Nephron progenitor cell (in vitro differentiated cells): ENCODE measurements around the gene PPP4R3A.
"Not testable (repeated sequence)": the region's sequence is repeated elsewhere in the genome, so short reads cannot be mapped to it uniquely, and the experiment has no call there.

Experiments
- DNase-seq: peaks from one replicate; pipeline ENCODE4 v3.0.0; 2021
- H3K27ac Mint-ChIP-seq: 2 replicates; pipeline ENCODE4 v1.8.0; 2021; ENCODE audit warnings: mild to moderate bottlenecking, moderate library complexity, mixed read lengths
- H3K27me3 Mint-ChIP-seq: 2 replicates; pipeline ENCODE4 v1.8.0; 2021; ENCODE audit warnings: mild to moderate bottlenecking, low read depth, mixed read lengths; ENCODE audit not compliant: poor library complexity
- H3K36me3 Mint-ChIP-seq: 2 replicates; pipeline ENCODE4 v1.8.0; 2021; ENCODE audit warnings: low read depth, mixed read lengths
- H3K4me1 Mint-ChIP-seq: 2 replicates; pipeline ENCODE4 v1.8.0; 2021; ENCODE audit warnings: mixed read lengths
- H3K4me3 Mint-ChIP-seq: 2 replicates; pipeline ENCODE4 v1.8.0; 2021; ENCODE audit warnings: mild to moderate bottlenecking, moderate library complexity, mixed read lengths
- H3K9me3 Mint-ChIP-seq: 2 replicates; pipeline ENCODE4 v1.8.0; 2021; ENCODE audit warnings: mild to moderate bottlenecking, moderate library complexity, mixed read lengths
- TF ChIP-seq, protein P1 (sequence below): fragments of 200-600 bp; sonication (generic); IDR thresholded peaks from 2 replicates; pipeline ENCODE4 v1.5.0; 2021; ENCODE audit warnings: antibody characterized with exemption

The PPP4R3A gene

DNA sequence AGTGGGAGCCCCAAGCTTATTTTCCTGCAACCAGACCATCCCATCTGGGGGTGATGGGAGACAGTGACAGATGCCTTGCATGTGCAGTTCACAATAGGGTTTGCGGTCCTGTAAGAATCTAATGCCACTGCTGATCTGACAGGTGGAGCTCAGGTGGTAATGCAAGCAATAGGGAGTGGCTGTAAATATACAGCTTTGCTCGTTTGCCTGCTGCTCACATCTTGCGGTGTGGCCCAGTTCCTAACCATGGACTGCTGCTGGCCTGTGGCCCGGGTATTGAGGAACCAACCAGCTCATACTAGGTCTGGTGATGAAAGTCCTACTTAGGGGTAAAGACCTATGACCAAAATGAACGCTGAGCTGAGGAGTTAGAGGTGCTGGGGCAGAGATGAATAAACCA is 56.4 kb downstream of the PPP4R3A start:
- Mint-ChIP-seq H3K27me3 (peaks cover 6% of the 10 kb centered on the region), H3K4me1 (no peaks in the 10 kb centered on the region), H3K27ac (no peak overlapping the region), H3K9me3 (no peaks in the 10 kb centered on the region), H3K4me3 (no peak overlapping the region), H3K36me3 (peaks cover 51% of the 10 kb centered on the region)
- TF ChIP-seq, protein P1, sequence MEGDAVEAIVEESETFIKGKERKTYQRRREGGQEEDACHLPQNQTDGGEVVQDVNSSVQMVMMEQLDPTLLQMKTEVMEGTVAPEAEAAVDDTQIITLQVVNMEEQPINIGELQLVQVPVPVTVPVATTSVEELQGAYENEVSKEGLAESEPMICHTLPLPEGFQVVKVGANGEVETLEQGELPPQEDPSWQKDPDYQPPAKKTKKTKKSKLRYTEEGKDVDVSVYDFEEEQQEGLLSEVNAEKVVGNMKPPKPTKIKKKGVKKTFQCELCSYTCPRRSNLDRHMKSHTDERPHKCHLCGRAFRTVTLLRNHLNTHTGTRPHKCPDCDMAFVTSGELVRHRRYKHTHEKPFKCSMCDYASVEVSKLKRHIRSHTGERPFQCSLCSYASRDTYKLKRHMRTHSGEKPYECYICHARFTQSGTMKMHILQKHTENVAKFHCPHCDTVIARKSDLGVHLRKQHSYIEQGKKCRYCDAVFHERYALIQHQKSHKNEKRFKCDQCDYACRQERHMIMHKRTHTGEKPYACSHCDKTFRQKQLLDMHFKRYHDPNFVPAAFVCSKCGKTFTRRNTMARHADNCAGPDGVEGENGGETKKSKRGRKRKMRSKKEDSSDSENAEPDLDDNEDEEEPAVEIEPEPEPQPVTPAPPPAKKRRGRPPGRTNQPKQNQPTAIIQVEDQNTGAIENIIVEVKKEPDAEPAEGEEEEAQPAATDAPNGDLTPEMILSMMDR, result no peak
- no peak for DNase-seq

DNA sequence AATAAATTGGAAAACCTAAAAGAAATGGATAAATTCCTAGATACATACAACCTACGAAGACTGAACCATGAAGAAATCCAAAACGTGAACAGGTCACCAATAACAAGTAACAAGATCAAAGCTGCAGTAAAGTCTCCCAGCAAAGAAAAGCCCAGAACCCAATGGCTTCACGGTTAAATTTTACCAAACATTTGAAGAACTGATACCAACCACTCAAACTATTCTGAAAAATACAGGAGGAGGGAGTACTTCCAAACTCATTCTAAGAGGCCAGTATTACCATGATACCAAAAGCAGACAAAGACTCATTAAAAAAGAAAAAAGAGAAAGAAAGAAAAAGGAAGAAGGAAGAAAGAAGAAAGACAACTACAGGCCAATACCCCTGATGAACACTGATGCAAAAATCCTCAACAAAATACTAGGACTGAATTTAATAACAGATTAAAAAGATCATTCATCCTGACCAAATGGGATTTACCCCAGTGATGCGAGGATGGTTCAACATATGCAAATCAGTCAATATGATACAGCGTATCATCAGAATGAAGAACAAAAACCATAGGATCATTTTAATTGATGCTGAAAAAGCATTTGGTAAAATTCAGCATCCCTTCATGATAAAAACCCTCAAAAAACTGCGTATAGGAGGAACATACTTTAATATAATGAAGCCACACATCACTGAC is 65.6 kb downstream of the PPP4R3A start:
- TF ChIP-seq, protein P1, result no peak
- Mint-ChIP-seq H3K4me1 (no peaks in the 10 kb centered on the region), H3K4me3 (no peak overlapping the region), H3K27ac (no peak overlapping the region), H3K27me3 (peaks cover 7% of the 10 kb centered on the region), H3K9me3 (peaks cover 26% of the 10 kb centered on the region), H3K36me3 (peaks cover 6% of the 10 kb centered on the region)
- DNase-seq, result no peak

DNA sequence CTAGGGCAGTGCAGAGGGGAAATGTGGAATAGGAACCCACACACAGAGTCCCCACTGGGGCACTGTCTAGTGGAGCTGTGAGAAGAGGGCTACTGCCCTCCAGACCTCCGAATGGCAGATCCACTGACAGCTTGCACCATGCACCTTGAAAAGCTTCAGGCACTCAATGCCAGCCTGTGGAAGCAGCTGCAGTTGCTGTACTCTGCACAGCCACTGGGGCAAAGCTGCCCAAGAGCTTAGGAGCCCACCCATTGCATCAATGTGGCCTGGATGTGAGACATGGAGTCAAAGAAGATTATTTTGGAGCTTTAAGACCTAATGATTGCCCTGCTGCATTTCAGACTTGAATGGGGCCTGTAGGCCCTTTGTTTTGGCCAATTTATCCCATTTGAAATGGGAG is 70.8 kb downstream of the PPP4R3A start:
- Mint-ChIP-seq H3K9me3 (peaks cover 41% of the 10 kb centered on the region), H3K27ac (no peak overlapping the region), H3K4me3 (no peak overlapping the region), H3K27me3 (peaks cover 7% of the 10 kb centered on the region), H3K36me3 (peaks cover 26% of the 10 kb centered on the region), H3K4me1 (no peaks in the 10 kb centered on the region)
- DNase-seq, result no peak
- TF ChIP-seq, protein P1, result no peak

DNA sequence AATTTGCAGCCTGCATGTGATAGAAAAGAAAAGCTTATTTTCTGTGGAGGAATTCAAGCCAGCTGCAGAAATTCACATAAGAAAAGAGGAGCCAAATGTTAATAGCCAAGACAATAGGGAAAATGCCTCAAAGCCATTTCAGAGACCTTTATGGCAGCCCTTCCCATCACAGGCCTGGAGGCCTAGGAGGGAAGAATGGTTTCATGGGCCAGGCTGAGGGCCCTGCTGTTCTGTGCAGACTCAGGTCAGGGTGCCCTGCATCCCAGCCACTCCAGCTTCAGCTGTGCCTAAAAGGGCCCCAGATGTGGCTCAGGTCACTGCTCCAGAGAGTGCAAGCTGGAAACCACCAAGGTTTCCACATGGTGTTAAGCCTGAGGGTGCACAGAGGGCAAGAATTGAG is 71.3 kb downstream of the PPP4R3A start:
- H3K4me1 Mint-ChIP-seq, result no peaks in the 10 kb centered on the region

DNA sequence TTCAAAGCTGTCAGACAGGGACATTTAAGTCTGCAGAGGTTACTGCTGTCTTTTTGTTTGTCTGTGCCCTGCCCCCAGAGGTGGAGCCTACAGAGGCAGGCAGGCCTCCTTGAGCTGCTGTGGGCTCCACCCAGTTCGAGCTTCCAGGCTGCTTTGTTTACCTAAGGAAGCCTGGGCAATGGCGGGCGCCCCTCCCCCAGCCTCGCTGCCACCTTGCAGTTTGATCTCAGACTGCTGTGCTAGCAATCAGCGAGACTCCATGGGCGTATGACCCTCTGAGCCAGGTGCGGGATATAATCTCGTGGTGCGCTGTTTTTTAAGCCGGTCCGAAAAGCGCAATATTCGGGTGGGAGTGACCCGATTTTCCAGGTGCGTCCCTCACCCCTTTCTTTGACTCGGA is 73.8 kb downstream of the PPP4R3A start:
- not testable (repeated sequence) for H3K4me1 Mint-ChIP-seq, DNase-seq, H3K4me3 Mint-ChIP-seq, H3K27ac Mint-ChIP-seq, H3K27me3 Mint-ChIP-seq
- H3K9me3 Mint-ChIP-seq, result peaks cover 37% of the 10 kb centered on the region
- H3K36me3 Mint-ChIP-seq, result peaks cover 26% of the 10 kb centered on the region

More for the DNA sequence above, 71.3 kb downstream of the PPP4R3A start:
- H3K27me3 Mint-ChIP-seq, result peaks cover 6% of the 10 kb centered on the region
- H3K27ac Mint-ChIP-seq, result no peak overlapping the region
- DNase-seq, result no peak
- H3K36me3 Mint-ChIP-seq, result peaks cover 26% of the 10 kb centered on the region
- peaks cover 41% of the 10 kb centered on the region for H3K9me3 Mint-ChIP-seq
- TF ChIP-seq, protein P1, result no peak
- no peak overlapping the region for H3K4me3 Mint-ChIP-seq

DNA sequence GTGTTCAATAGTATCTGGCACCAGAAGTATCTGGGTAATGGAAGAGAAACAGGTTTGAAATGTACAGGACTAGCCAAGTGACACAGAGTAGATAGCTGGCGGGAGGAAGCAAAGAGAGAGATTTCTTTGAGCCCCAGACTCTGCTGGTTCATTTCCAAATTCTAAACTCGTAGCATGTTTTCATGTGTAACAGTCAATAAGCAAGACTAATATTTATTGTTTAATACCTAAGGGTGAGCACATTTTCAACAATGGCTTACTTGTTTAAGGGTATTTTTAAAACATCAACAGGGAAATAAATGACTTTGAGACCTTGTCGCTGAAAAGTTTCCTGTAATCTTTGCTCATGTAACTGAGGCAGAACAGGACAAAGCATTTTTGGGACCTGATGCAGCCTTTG is 80.7 kb downstream of the PPP4R3A start:
- peaks cover 6% of the 10 kb centered on the region for H3K36me3 Mint-ChIP-seq
- H3K4me3 Mint-ChIP-seq, result no peak overlapping the region
- no peak overlapping the region for H3K27ac Mint-ChIP-seq
- TF ChIP-seq, protein P1, result no peak
- H3K4me1 Mint-ChIP-seq, result no peaks in the 10 kb centered on the region
- DNase-seq, result no peak
- peaks cover 20% of the 10 kb centered on the region for H3K9me3 Mint-ChIP-seq
- peaks cover 8% of the 10 kb centered on the region for H3K27me3 Mint-ChIP-seq

DNA sequence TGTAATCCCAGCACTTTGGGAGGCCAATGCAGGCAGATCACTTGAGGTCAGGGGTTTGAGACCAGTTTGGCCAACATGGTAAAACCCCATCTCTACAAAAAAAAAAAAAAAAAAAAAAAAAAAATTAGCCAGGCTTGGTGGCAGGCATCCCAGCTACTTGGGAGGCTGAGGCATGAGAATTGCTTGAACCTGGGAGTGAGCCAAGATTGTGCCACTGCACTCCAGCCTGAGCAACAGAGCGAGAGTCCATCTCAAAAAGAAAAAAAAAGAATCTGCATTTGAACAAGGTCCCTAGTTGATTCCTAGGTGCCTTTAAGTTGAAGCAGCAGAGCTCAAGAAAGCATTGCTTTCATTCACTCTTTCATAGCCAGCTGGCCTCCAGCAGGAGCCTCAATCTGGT is 81.2 kb downstream of the PPP4R3A start:
- not testable (repeated sequence) for H3K36me3 Mint-ChIP-seq, H3K27me3 Mint-ChIP-seq, DNase-seq, H3K4me3 Mint-ChIP-seq, H3K4me1 Mint-ChIP-seq, H3K27ac Mint-ChIP-seq
- peaks cover 25% of the 10 kb centered on the region for H3K9me3 Mint-ChIP-seq

DNA sequence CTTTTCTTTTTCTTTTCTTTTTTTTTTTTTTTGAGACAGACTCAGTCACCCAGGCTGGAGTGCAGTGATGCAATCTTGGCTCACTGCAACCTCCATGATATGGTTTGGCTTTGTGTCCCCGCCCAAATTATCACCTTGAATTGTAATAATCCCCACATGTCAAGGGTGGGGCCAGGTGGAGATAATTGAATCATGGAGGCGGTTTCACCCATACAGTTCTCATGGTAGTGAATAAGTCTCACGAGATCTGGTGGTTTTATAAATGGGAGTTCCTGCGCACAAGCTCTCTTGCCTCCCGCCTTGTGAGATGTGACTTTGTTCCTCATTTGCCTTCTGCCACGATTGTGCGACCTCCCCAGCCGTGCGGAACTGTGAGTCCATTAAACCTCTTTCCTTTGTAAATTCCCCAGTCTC is 84.6 kb downstream of the PPP4R3A start:
- H3K9me3 Mint-ChIP-seq, result peaks cover 26% of the 10 kb centered on the region
- not testable (repeated sequence) for H3K27ac Mint-ChIP-seq, H3K36me3 Mint-ChIP-seq, H3K27me3 Mint-ChIP-seq, H3K4me1 Mint-ChIP-seq, H3K4me3 Mint-ChIP-seq, DNase-seq
